Uterus (tissue), 2 donors: ENCODE measurements around the gene DOCK7.

Source experiments
- POLR2A ChIP-seq, 2 donors: fragments of 450-650 bp; IDR thresholded peaks; one replicate each; pipeline ENCODE4 v1.6.1; 2016; ENCODE audit warnings: antibody characterized with exemption in 2 of 2, mild to moderate bottlenecking in 1 of 2, moderate library complexity in 1 of 2
- TF ChIP-seq, protein P1 (sequence below), 4 experiments: fragments of 200-600 bp in 2 of 4; fragments of 450-650 bp in 2 of 4; sonication (generic) in 2 of 4; IDR thresholded peaks; one replicate each; pipeline ENCODE4 v1.5.1; 2016 to 2019; ENCODE audit warnings: antibody characterized with exemption in 4 of 4, mild to moderate bottlenecking in 2 of 4, moderate library complexity in 1 of 4

DNA sequence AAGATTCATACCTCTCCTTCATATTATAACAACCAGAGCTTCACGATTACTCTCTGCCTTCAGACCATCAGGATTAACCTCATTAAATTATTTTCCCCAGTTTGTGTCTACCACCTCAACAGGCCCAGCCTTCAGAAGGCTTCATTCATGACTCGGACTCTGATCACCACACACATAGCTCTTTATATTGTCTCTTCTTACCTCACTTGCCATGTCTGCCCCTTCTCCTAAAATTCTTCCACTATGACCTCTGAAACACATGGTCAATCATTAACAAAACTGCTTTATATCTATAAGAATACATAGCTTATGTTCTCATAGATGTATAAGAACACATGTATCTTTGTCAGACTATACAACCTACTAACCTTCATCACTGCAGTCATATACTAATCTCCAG lies 171.6 kb downstream of the DOCK7 start:
- TF ChIP-seq, protein P1, sequence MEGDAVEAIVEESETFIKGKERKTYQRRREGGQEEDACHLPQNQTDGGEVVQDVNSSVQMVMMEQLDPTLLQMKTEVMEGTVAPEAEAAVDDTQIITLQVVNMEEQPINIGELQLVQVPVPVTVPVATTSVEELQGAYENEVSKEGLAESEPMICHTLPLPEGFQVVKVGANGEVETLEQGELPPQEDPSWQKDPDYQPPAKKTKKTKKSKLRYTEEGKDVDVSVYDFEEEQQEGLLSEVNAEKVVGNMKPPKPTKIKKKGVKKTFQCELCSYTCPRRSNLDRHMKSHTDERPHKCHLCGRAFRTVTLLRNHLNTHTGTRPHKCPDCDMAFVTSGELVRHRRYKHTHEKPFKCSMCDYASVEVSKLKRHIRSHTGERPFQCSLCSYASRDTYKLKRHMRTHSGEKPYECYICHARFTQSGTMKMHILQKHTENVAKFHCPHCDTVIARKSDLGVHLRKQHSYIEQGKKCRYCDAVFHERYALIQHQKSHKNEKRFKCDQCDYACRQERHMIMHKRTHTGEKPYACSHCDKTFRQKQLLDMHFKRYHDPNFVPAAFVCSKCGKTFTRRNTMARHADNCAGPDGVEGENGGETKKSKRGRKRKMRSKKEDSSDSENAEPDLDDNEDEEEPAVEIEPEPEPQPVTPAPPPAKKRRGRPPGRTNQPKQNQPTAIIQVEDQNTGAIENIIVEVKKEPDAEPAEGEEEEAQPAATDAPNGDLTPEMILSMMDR (IDR thresholded peaks at IDR 0.05) = no peak
- TF ChIP-seq POLR2A (IDR thresholded peaks at IDR 0.05) = no peak
